Activated CD4-positive, CD25-positive, alpha-beta regulatory T cell treated with anti-CD3 and anti-CD28 coated beads, Interleukin-2, amount 50 U/mL, for 16 hours (primary cell): ENCODE results near the gene KRT80.

Source experiments
- DNase-seq: peaks from one replicate; pipeline ENCODE4 v3.0.0-alpha.2; 2020; ENCODE audit warnings: low read depth, low spot score

Gene KRT80

DNA sequence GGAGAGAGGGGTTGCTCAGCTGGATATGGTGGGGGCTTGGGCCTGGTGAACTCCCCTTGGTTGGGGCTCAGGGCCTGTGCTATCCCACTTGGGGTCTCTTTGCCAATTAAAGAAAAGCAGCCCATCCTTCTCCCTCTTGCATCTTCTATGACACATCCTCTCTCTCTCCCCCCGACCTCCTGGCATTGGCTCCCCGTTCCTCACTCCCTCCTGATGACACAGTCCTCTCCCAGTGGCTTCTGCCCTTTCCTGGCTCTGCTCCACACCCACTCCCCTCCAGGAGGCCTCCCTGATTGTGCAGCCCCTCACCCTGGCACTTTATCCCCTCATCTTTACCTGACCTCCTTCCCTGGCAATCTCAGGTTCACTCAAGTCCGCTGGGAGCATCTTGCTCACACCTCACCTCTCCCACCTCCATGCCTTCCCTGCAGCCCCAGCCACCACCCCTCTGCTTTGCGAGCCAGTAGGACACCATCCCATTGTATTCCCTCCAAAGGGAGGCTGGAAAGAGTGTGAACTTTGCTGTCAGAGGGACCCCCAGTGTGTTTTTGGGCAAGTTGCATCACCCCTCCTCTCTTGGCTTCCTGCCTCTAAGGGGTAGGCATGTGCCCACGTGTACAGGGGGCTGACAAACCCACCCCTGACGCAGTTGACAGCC, 10.7 kb downstream of the KRT80 start:
- DNase-seq: no peak

DNA sequence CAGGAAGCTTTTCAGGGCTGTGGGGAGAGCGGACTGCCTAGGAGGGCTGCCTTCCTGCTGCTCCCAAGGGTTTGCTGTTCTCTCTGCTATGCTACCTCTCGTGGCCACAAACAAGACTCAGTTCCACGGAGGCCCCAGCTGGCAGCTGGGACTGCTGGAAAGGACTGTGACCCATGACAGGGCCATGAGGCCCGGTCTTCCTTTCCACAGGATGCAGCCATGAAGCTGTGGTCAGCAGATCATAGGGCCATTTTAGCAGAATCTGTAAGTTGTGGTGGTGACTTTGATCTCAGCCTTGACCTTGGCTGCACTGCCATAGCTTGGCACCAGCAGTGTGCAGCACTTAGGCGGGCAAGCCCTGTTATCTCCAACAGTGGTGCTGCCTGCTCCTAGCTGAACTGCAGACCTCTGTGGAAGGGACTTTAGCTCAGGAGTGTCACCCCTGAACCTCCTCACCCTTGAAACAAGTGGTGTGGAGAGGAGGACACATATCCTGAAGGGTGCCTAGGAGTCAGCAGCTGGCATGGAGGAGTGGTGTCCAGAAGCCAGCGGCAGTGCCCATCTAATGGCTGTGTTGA, 12.3 kb downstream of the KRT80 start:
- no peak for DNase-seq

DNA sequence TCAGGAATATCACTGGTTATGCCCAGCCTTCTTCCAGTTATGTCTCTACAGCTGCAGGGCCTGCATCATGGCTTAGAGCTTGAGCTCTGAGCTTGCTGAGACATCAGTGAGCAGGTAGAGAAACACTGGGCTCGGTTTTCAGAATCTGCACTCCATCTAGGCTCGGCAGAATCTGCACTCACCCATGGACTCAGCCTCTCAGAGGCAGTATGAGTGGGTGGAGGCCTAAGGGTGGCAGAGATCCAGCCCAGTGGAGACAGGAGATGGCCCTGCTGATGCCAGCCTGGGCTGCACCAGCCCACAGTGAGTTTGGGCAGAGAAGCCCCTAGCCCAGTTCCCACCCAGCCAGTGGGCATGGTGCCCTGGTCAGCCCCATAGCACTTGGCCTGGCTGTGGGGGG, 12.8 kb downstream of the KRT80 start:
- no peak for DNase-seq

DNA sequence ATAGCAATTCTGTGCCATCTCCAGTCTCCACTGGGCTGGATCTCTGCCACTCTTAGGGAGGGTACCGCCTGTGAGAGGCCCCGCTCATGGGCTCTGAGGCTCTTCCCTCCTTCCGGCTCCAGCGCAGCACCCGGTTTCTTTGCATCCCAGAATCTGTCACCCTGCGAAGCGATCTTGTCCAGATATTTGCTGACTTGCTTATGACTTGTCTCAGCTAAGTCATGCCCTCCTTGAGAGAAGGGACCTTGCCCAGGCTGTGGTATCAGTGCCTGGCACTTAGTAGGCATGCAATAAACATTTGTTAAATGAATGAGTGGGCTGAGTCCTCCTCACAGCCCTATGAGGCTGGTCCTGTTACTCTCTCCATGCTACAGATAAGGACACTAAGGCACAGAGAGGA, 13.4 kb downstream of the KRT80 start:
- no peak for DNase-seq

DNA sequence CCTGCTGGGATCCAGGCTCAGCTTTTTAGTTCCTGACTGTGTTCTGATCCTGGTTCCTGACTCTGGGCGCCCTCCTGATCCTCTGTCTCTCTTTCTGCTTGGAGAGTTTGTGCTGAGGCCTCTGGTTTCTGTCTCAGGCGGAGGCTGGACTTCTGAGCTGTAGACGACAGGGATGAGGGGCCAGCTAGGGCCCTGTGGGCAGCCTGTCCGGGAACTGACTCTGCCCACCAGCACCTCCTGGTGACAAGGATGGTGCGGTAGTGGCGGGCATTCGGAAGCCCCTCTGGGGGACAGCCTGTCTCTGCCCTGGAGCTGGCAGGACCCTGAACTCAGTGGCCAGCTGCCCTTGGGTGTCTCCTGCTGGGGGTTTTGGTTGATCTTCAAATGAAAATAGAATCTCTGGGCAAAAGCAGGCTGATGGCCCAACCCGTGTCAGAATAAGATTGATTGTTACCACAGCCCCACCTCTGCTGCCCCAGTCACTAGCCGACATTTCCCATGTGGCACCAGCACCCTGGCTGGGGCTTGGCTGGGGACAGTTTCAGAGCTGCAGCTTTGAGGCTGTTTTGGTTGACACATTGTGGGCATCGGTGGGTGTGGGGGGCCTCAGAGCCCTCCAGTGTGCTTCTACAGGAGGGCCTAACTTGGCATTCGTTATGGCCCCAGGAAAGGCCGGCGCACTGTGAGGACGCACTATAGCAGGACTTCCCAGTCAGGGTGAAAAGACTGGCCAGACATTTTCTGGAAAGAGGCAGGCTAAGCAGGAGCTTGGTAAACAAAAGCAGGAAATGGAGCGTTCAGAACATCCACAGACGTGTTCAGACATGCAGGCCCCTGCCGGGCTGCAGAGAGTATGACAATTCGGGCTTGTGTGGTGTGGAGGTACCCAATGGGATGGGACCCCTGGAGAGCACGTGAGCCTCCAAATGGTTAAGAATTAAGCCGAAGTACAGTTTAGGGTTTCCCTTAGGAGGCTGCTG, 16.2 kb downstream of the KRT80 start:
- DNase-seq: no peak

DNA sequence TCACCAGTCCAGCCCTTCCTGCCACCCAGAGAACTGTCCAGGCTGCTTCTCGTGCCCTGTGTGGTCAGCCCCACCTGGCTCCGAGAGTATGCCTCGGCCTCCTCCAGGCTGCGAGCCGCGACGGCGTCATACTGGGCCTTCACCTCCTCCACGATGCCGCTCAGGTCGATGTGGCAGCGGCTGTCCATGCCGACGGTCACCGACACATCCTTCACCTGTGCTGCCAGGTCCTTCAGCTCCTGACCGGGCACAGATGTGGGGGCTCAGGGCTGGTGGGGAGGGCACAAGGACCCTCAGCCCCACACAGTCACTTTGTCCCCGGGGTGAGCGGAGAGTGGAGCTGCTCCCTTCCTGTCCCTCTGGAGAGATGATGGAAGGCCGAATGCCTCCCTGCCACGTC, 18.3 kb downstream of the KRT80 start:
- no peak for DNase-seq

DNA sequence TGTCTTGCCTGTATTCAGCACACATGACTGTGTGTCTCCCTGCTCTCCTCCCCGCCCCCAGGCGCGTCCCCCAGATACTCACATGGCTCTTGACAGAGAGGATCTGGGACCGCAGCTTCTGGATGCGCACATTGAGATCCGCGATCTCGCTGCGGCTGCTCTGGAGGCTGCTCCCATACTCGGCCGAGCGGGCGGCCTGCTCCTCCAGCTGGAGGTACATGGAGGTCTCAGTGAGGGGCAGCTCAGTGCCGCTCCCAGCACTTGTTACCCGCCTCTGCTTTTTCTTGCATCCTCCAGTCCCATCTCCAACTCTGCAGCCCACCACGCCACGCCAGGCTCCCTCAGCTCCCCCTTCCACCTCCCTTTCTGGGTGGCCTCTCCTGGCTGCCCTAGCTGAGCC, 18.9 kb downstream of the KRT80 start:
- DNase-seq: no peak

DNA sequence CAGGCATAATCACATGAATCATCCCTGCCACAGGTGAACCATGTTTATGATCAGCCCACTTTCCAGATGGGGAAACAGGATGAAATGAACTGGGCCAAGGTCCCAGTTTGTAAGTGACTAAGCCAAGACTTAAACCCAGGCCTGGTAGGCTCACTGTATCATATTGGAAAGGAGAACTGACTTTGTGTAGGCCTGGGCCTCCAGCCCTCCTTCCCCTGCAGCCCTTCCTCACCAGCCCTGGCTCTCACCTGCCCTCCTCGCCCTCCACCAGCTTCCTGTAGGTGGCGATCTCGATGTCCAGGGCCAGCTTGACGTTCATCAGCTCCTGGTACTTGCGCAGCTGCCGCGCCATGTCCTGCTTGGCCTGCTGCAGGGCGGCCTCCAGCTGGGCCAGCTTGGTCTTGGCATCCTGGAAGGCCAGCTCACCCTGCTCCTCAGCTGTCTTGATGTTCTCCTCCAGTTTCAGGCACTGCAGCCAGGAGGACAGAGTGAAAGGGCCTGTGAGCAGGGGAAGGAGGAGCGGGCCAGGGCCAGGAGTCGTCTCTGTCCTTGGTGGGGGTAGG, 19.8 kb downstream of the KRT80 start:
- DNase-seq: no peak

DNA sequence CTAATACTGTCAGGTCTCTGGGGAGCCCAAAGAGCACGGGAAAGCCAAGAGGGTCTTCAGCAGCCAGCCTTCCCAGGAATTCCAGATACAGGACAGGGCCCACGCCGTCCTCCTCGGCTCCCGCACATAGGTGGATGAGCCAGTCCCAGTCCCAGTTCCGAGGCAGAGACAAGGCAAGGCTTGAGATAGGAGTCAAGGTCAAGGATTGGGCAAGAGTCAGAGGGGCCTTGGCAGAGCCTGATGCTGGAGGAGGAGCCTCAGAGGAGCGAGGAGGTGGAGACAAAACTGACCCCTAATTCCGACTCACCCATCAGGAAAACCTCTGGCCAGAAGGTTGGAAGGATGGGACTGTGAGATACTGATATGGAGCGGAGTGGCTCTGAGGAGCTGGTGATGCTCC, 21.0 kb downstream of the KRT80 start:
- DNase-seq: no peak

DNA sequence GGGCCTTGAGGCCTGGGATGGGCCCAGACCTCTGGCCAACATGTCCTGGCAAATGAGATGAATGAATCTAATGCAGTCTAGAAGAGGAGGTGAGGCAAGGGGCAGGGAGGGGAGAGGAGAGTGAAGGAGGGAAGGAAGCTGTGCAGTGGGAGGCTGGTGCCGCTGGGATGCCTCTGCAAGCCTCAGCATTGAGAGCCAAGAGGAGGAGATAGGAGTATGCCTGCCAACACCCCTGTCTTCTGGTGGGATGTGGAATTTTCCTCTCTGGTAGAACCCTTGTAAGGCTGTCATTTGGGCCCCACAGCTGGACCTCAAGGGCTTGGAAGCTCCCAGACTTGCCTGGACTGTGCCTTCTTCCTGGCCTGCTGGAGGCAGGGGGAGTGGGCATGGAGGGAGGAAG, 21.9 kb downstream of the KRT80 start:
- no peak for DNase-seq

DNA sequence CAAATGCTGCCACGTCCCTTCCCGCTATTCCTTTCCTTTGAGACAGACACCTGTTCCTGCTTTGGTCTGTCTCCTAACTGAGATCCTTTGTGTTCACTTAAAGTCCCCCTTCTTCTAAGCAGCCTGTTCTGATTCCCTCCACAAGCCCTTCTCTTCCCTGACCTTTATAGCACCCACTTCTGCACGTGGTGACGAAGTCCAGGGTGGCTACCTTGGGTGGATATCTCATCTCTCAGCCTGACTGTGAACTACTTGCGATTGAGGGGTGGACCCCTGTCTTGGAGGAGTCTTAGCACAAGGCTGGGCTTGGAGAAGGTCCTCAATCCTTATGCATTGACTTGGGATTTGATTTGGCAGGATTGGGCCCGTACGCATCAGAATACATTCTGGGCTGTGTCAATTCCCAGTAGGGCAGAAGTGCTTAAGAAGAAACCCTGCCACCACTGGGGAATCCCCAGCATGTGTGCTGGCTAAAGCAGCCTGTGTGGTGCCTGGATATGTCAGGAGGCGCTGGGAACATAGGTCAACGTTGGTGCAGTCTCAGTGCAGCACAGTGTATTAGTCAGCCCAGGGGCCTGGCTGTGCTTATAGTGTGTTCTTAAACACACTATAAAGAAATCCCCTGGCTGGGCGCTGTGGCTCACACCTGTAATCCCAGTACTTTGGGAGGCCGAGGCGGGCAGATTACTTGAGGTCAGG, 23.6 kb downstream of the KRT80 start:
- no peak for DNase-seq

DNA sequence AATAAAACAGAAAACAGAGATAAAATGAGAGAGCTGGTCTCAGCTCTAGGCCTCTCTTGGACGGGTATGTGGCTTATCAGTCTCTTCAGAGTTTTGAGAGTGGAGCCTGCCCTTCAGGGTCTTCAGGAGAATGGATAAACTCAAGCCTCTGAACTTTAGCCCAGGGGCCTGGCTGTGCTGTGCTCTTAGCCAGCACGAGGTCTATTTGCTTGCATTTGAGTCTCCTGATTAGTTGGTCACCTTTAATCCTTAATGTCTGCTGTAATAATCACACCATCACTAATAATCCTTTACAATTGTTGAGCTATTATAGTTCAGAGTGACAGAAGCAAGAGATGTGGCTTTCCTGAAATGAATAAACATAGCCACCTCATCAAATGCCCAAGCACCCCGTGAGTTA, 24.3 kb downstream of the KRT80 start:
- DNase-seq: no peak

DNA sequence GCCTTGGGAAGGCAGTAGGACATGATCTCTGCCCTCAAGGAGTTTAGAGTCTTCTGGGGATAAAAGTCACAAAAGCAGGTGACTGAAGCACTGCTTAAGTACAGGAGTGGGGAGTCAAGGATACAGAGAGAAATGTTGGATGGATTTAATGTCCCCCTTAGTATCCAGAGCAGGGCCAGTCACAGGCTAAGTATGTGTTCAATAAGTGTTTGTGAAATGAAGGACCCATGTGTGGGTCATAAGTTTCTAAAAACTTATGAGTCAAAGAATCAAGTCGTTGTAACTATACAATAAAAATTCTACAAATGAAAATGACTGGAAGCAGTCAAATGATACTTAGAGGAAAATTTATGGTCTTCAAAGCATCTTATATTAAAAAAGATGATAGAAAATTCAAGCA, 25.1 kb downstream of the KRT80 start:
- no peak for DNase-seq

DNA sequence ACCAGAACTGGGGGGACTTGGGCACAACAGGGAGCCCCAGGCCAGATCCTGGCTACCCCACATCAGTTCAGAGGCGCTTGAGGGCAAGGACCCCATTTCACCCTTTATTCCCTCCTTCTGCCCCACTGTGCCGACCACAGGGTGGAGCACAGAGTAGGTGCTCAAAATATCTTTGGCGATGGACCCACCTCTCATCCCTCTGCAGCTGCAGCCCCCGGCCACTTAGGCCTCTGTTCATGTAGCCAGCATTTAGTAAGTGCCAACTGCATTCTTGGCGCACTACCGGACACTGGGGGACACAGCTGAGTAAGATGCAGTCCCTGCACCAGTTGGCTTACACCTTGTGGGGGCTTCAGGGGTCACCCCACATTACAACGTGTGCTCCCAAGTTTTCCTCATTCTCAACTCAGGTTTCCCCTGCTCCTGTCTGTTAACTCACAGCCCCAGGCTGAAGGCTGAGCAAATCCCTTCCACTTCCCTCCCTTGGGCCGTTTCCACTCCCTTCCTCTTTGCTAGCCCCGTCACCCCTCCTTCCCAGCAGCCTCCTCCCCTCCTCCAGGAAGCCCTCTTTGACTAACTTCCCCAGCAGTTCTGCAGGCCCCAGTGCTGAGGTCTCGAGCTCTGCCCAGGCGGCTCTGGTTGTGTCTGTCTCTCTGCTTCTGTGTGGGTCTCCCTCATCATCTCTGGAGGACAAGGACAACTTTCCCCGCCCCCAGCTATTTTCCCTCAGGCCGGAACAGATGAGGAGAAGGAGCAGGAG, 26.5 kb downstream of the KRT80 start:
- no peak for DNase-seq

DNA sequence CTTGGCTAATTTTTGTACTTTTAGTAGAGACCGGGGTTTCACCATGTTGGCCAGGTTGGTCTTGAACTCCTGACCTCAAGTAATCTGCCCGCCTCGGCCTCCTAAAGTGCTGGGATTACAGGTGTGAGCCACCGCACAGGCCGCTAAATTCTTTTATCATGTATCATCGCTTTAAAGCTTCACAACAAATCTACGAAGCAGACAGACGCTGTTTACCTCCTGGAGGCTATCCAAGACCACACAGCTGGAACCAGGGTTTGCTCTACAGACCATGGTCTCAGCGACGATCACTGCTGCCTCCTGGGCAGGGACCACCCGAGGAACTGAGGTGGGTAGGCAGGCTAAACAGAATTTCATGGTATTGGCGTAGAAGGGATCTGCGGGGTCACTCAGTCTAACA, 27.2 kb downstream of the KRT80 start:
- no peak for DNase-seq

DNA sequence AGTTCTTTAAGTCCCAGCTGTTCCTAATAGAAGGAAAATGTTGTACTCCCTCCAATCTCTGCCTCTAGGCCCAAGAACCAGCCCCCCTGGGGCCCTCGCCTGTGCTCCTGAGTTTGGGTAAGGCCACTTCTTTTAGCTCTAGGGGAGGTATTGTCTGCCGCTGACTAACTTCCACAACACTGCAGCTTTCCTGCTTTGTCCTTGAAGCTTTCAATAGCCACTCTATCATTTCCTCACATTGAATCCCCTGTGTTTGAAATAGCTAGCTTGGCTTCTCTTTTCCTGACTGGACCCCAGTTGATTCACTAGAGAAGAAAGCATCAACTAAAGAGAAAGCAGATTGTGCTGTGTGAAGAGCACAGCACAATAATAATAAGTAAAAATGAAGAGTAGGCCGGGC, 28.8 kb downstream of the KRT80 start:
- DNase-seq: no peak

DNA sequence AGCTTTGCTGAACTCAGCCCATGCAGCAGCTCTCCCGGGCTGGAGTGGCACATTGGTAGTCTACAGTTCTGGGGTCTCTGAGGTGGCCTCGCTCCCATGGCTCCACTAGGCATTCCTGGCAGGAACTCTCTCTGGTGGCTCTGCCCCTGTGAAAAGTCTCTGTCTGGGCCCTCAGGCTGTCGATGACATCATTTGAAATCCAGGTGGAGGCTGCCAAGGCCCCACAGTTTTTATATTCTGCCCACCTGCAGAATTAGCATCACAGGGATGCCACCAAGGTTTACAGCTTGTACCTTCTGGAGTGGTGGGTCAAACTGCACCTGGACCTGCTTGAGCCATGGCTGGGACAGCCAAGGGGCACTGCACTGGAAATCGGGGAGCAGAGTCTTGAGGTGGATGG, 31.6 kb downstream of the KRT80 start:
- no peak for DNase-seq

DNA sequence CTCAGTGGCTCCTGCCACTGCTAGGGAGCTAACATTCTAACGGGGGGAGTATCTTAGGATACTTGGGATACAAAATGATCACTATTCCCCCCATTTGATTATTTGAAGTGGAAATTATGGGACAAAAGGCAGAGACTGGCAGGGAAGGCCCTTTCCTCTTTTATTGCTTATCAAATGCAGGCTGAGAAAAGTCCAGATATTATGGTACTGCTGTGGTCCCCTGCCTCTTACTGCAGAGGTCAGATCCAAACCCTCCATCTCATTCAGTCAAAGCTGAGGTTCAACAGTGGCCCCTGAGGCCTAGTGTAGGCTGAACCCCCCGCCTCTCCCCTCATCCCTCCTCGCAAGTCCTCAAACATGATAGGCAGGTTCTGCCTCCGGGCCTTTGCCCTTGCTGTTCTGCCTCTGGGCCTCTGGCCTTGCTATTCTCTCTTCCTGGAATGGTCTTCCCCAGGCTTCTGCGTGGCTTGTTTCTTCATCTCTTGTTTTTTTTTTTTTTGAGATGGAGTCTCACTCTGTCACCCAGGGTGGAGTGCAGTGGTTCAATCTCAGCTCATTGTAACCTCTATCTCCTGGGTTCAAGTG, 34.2 kb downstream of the KRT80 start:
- DNase-seq: no peak

DNA sequence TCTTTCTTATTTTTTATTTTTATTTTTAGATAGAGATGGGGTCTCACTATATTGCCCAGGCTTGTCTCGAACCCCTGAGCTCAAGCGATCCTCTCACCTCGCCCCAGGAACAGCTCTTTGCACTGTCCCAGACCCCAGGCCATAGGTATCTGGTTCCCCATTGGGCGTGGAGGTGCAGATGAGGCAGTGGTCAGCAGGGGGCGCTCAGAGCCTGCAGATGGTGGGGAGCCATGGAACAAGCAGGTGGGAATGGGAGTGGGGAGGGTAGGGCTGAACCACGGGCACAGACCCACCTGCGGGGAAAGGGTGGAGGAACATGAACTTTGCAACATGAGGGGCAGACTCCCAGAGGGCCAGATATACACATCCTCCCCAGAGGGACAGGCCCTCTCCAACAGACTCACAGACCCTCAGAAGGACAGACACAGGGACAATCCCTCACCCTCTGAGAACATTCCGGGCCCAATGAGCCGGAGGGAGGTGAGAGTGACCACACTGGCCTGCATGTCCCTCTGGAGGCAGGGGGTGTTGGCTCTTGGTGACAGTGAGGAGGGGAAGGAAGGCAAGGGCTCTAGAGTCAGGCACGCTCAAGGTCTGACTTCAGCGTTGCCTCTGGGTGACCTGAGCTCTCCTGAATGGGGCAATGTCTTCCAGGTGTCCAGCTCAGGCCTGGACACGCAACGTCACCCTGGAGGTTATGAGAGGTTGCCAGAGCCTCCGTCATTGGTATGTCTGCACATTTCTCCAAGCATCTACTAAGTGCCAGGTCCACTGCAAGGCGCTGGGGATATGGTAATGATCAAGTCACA, 34.9 kb downstream of the KRT80 start:
- peak; percentile 55 for DNase-seq

DNA sequence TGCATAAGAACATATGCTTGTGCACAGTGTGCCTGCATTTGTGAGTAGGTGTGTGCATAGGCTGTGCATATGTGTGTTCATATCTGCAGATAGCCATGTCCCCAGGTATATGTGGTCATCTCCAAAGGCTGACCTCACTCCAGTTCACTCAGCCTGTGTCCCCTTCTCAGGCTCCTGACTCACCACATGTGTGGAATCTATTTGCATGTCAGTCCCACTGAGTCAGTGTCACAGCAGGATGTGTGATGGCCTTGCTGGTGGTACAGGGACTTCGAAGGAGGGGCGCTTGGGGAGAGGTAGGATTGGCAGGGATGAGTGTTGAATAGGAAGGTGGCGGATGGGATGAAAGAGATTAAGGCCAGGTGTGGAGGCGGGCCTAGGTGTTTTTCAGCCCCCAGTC, 35.5 kb downstream of the KRT80 start:
- DNase-seq: no peak
